HAP-1 (cell line): ENCODE results near the gene LILRA6.

Source experiments
- DNase-seq, 2 experiments: peaks; one replicate each; pipeline ENCODE4 v3.0.0-alpha.2; 2016 to 2020; ENCODE audit warnings: low spot score in 2 of 2
- H3K27me3 ChIP-seq: fragments of 250-450 bp; sonication (Bioruptor Pico); 2 replicates; pipeline ENCODE4 v1.5.1; 2020; ENCODE audit warnings: low read depth, mild to moderate bottlenecking, moderate library complexity
- H3K36me3 ChIP-seq: fragments of 250-450 bp; sonication (Bioruptor Pico); replicated peaks from 2 replicates; pipeline ENCODE4 v1.5.1; 2020; ENCODE audit warnings: mild to moderate bottlenecking
- H3K4me1 ChIP-seq: fragments of 250-450 bp; sonication (Bioruptor Pico); 2 replicates; pipeline ENCODE4 v1.5.1; 2020; ENCODE audit warnings: mild to moderate bottlenecking
- H3K4me3 ChIP-seq: fragments of 250-450 bp; sonication (Bioruptor Pico); 2 replicates; pipeline ENCODE4 v1.5.1; 2020; ENCODE audit warnings: mild to moderate bottlenecking, moderate library complexity
- H3K9me3 ChIP-seq: fragments of 250-450 bp; sonication (Bioruptor Pico); 2 replicates; pipeline ENCODE4 v1.5.1; 2020; ENCODE audit warnings: mild to moderate bottlenecking, moderate library complexity
- in situ Hi-C: fragments of 300-500 bp; cut with MboI; formaldehyde crosslinking; loops from 3 replicates; pipeline ENCODE4 v1.14.3; 2020; ENCODE audit warnings: low sequenced_read_pairs, inconsistent platforms, mixed read lengths

Gene LILRA6

GRCh38 chr19:54188215-54188871, 54.2 kb downstream of the LILRA6 start:
- DNase-seq, result no peak

DNA sequence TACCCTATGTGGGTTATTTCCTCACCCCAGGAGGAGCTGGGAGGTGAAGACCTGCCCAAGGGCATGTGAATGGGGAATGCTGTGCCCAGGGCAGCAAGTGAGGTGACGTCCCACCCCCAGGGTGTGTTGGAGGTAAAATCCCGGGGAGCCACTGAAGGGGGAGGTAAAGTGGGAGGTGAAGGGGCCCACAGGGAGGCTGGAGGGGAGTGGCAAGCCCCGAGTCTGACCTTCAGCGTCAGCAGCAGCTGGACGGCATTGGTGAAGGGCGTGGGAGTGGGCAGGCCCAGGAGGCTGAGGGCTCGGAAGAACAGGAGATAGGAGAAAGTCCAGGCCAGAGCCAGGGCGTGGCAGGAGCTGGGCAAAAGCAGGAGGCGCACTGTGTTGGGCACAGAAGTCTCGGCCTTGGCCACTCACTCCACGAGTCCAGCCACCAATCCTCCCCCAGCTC, 55.6 kb downstream of the LILRA6 start:
- Histone ChIP-seq H3K9me3 (no peaks in the 10 kb centered on the region), H3K36me3 (peaks cover 14% of the 10 kb centered on the region), H3K4me3 (no peak overlapping the region), H3K4me1 (peaks cover 4% of the 10 kb centered on the region; the same call in 1 of the 2 replicates), H3K27me3 (no peaks in the 10 kb centered on the region)
- DNase-seq, result no peak
- in situ Hi-C loops, result loop anchor here (25.0 kb wide), 1 partner anchor 1475 kb away; the partner anchor contains the start of gene U2AF2

More at GRCh38 chr19:54188215-54188871, 54.2 kb downstream of the LILRA6 start:
- in situ Hi-C loops, result loop anchor here (25.0 kb wide), 1 partner anchor 1474 kb away; the partner anchor contains the start of gene U2AF2
- H3K27me3 ChIP-seq, result no peaks in the 10 kb centered on the region
- no peaks in the 10 kb centered on the region for H3K9me3 ChIP-seq
- peak overlapping the region; percentile 56 for H3K4me3 ChIP-seq
- peaks cover 15% of the 10 kb centered on the region for H3K36me3 ChIP-seq
- H3K4me1 ChIP-seq, result peaks cover 6% of the 10 kb centered on the region; the same call in 1 of the 2 replicates
